Activated CD8-positive, alpha-beta T cell treated with anti-CD3 and anti-CD28 coated beads for 36 hours (primary cell): Measurements from ENCODE around the gene SHISA9. TPM values are rescaled to one million over a fixed set of nuclear protein-coding genes. Genes with fewer than 3 reads are reported as not detected.

ENCODE experiments used
- ATAC-seq: fragments of 200-7000 bp; cut with Tn5 transposase; one replicate; pipeline ENCODE4 v1.10.0; 2021; ENCODE audit warnings: mild to moderate bottlenecking, moderate library complexity
- CTCF ChIA-PET: fragments of 350-600 bp; sonication (Branson Sonifier 250); formaldehyde crosslinking; loops from one replicate; lab custom pipeline; 2021; ENCODE audit warnings: antibody characterized with exemption; lab: Charles Lee
- POLR2A ChIA-PET: fragments of 350-600 bp; sonication (Branson Sonifier 250); formaldehyde crosslinking; loops from one replicate; lab custom pipeline; 2021; ENCODE audit warnings: antibody characterized with exemption; lab: Charles Lee
- DNase-seq: peaks from one replicate; pipeline ENCODE4 v3.0.0-alpha.2; 2020
- H3K27ac Mint-ChIP-seq: one replicate; pipeline ENCODE4 v1.8.0; 2021; ENCODE audit warnings: mild to moderate bottlenecking, mixed read lengths
- H3K27me3 Mint-ChIP-seq: one replicate; pipeline ENCODE4 v1.8.0; 2021; ENCODE audit warnings: mixed read lengths
- H3K36me3 Mint-ChIP-seq: one replicate; pipeline ENCODE4 v1.8.0; 2021; ENCODE audit warnings: low read depth, mixed read lengths
- H3K4me1 Mint-ChIP-seq: one replicate; pipeline ENCODE4 v1.8.0; 2021; ENCODE audit warnings: low read depth, mixed read lengths
- H3K4me3 Mint-ChIP-seq: one replicate; pipeline ENCODE4 v1.8.0; 2021; ENCODE audit warnings: mild to moderate bottlenecking, moderate library complexity, mixed read lengths
- H3K9me3 Mint-ChIP-seq: one replicate; pipeline ENCODE4 v1.8.0; 2021; ENCODE audit warnings: mixed read lengths
- CTCF ChIP-seq: fragments of 200-600 bp; IDR thresholded peaks from one replicate; pipeline ENCODE4 v1.8.0; 2022; ENCODE audit warnings: antibody characterized with exemption, mild to moderate bottlenecking
- intact Hi-C: fragments of 100-400 bp; cut with micrococcal nuclease; formaldehyde crosslinking; loops from one replicate; pipeline ENCODE4 v1.10.0; 2022
- total RNA-seq, 2 experiments: library from RNA; stranded (reverse); gene quantifications; one replicate each; pipeline ENCODE4 v1.2.3, GENCODE V29; 2021

SHISA9 gene
- total RNA-seq, 2 experiments from 2014 or later = not detected

GRCh38 chr16:13076878-13077277 is 175.5 kb downstream of the SHISA9 start:
- POLR2A ChIA-PET = no interaction called here
- intact Hi-C loops = no loop called here
- Mint-ChIP-seq H3K4me3 (no peak overlapping the region), H3K9me3 (no peaks in the 10 kb centered on the region), H3K4me1 (no peaks in the 10 kb centered on the region), H3K27ac (no peak overlapping the region), H3K36me3 (no peaks in the 10 kb centered on the region), H3K27me3 (peaks cover 3% of the 10 kb centered on the region)
- ATAC-seq (no peak), DNase-seq (no peak)
- CTCF ChIA-PET = no interaction called here
- TF ChIP-seq CTCF = no peak

GRCh38 chr16:13077816-13078215 is 176.4 kb downstream of the SHISA9 start:
- Mint-ChIP-seq H3K4me1 (no peaks in the 10 kb centered on the region), H3K4me3 (no peak overlapping the region), H3K27me3 (peaks cover 2% of the 10 kb centered on the region), H3K27ac (no peak overlapping the region), H3K36me3 (no peaks in the 10 kb centered on the region), H3K9me3 (no peaks in the 10 kb centered on the region)
- ChIA-PET POLR2A (no interaction called here), CTCF (no interaction called here)
- intact Hi-C loops = no loop called here
- no peak for DNase-seq
- ATAC-seq = no peak
- no peak for TF ChIP-seq CTCF

- H3K27ac Mint-ChIP-seq = no peak overlapping the region
- H3K27me3 Mint-ChIP-seq = peaks cover 2% of the 10 kb centered on the region
- no peaks in the 10 kb centered on the region for H3K4me1 Mint-ChIP-seq
- ChIA-PET POLR2A (no interaction called here), CTCF (no interaction called here)
- no peak for TF ChIP-seq CTCF
- H3K36me3 Mint-ChIP-seq = no peaks in the 10 kb centered on the region
- intact Hi-C loops = no loop called here
- ATAC-seq (no peak), DNase-seq (no peak)
- no peak overlapping the region for H3K4me3 Mint-ChIP-seq
- no peaks in the 10 kb centered on the region for H3K9me3 Mint-ChIP-seq
These were observed 179.1 kb downstream of the SHISA9 start for GRCh38 chr16:13080531-13080930.

- POLR2A ChIA-PET = no interaction called here
- H3K27ac Mint-ChIP-seq = no peak overlapping the region
- ATAC-seq = no peak
- intact Hi-C loops = no loop called here
- no peak overlapping the region for H3K4me3 Mint-ChIP-seq
- no peaks in the 10 kb centered on the region for H3K4me1 Mint-ChIP-seq
- no peaks in the 10 kb centered on the region for H3K36me3 Mint-ChIP-seq
- peaks cover 2% of the 10 kb centered on the region for H3K27me3 Mint-ChIP-seq
- no peak for DNase-seq
- CTCF ChIA-PET = no interaction called here
- TF ChIP-seq CTCF = no peak
- H3K9me3 Mint-ChIP-seq = no peaks in the 10 kb centered on the region
These were observed 180.5 kb downstream of the SHISA9 start for GRCh38 chr16:13081825-13082331.

- Mint-ChIP-seq H3K4me1 (no peaks in the 10 kb centered on the region), H3K27ac (no peak overlapping the region), H3K4me3 (no peak overlapping the region), H3K9me3 (peaks cover 5% of the 10 kb centered on the region), H3K36me3 (no peaks in the 10 kb centered on the region), H3K27me3 (no peaks in the 10 kb centered on the region)
- DNase-seq (no peak), ATAC-seq (no peak)
- CTCF ChIA-PET = no interaction called here
- POLR2A ChIA-PET = no interaction called here
- intact Hi-C loops = no loop called here
- no peak for TF ChIP-seq CTCF
These were observed 182.3 kb downstream of the SHISA9 start for GRCh38 chr16:13083681-13084080.
